Activated CD4-positive, alpha-beta memory T cell treated with anti-CD3 and anti-CD28 coated beads, Interleukin-2, amount 10 ng/mL, durations not matched to agents 7 days and 5 days (primary cell): ENCODE results near the gene LIMS2. TPM values are rescaled to one million over a fixed set of nuclear protein-coding genes. Genes with fewer than 3 reads are reported as not detected.
A peak's percentile ranks its signal among the peaks of the same experiment; 100 is the strongest.

ENCODE experiments used
- CTCF ChIA-PET: fragments of 350-600 bp; sonication (Branson Sonifier 250); formaldehyde crosslinking; loops from one replicate; lab custom pipeline; 2021; ENCODE audit warnings: antibody characterized with exemption, inconsistent platforms; lab: Charles Lee
- POLR2A ChIA-PET: fragments of 350-600 bp; sonication (Branson Sonifier 250); formaldehyde crosslinking; loops from one replicate; lab custom pipeline; 2021; ENCODE audit warnings: antibody characterized with exemption; lab: Charles Lee
- DNase-seq: peaks from one replicate; pipeline ENCODE4 v3.0.0-alpha.2; 2020
- H3K27ac Mint-ChIP-seq: one replicate; pipeline ENCODE4 v1.8.0; 2021; ENCODE audit warnings: mild to moderate bottlenecking, mixed read lengths
- H3K27me3 Mint-ChIP-seq: one replicate; pipeline ENCODE4 v1.8.0; 2021; ENCODE audit warnings: mixed read lengths
- H3K36me3 Mint-ChIP-seq: one replicate; pipeline ENCODE4 v1.8.0; 2021; ENCODE audit warnings: low read depth, mixed read lengths
- H3K4me1 Mint-ChIP-seq: one replicate; pipeline ENCODE4 v1.8.0; 2021; ENCODE audit warnings: mixed read lengths
- H3K4me3 Mint-ChIP-seq: one replicate; pipeline ENCODE4 v1.8.0; 2021; ENCODE audit warnings: mild to moderate bottlenecking, mixed read lengths
- H3K9me3 Mint-ChIP-seq: one replicate; pipeline ENCODE4 v1.8.0; 2021; ENCODE audit warnings: mixed read lengths
- total RNA-seq, 2 experiments: library from RNA; stranded (reverse); gene quantifications; one replicate each; pipeline ENCODE4 v1.2.3, GENCODE V29; 2021

The LIMS2 gene
- total RNA-seq, 2 experiments from 2014 or later, result 15.0 to 15.5 TPM

GRCh38 chr2:127592761-127593227 is 82.5 kb downstream of the LIMS2 start:
- Mint-ChIP-seq H3K4me3 (no peak overlapping the region), H3K27ac (no peak overlapping the region), H3K4me1 (peaks cover 5% of the 10 kb centered on the region), H3K36me3 (no peaks in the 10 kb centered on the region), H3K27me3 (peaks cover 9% of the 10 kb centered on the region), H3K9me3 (no peaks in the 10 kb centered on the region)
- CTCF ChIA-PET, result interaction anchor here (1.7 kb wide), 1 partner anchor 57 kb away, joined by 5 read pairs; no protein-coding TSS in a partner anchor
- POLR2A ChIA-PET, result interaction anchor here (1.0 to 1.7 kb wide), 2 partner anchors 39 to 57 kb away, joined by 3 to 6 read pairs; no protein-coding TSS in a partner anchor
- no peak for DNase-seq

DNA sequence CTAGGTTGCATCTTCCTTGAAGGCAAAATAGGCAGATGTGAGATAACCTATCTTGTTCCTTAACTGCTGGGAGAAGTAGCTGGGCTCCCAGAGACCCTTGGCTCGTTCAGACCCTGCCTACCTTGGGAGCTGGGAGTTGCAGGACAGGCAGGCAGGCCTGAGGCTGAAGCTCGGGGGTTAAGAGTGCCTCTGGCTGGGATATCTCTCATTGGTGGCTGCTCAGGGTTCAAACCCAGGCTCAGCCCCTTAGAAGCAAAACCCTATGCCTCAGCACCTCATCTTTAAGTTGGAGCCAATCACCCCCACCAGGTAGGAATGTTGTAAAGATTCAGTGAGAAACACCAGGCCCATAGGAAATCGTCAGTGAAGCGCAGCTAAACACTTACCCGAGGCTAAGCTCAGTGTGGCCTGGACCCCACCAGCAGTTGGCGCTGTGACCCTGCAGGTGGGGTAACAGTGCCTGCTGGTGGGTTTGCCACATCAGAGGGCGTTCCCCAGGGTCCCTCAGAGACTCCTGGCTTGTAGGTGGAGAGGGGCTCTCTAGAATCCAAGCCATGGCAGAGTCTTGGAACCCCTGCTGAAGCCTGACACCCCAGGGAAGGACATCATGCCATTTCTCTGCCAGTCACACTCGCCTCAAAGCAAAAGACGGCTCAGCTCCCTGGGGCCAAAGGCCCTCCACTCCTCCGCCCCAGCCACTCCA is 84.0 kb downstream of the LIMS2 start:
- H3K4me3 Mint-ChIP-seq, result no peak overlapping the region
- POLR2A ChIA-PET, result interaction anchor here (0.6 to 1.7 kb wide), 3 partner anchors 11 to 65 kb away, joined by 3 to 6 read pairs (median 3); partner anchors contain the start of gene IWS1
- H3K9me3 Mint-ChIP-seq, result no peaks in the 10 kb centered on the region
- no peak overlapping the region for H3K27ac Mint-ChIP-seq
- peaks cover 13% of the 10 kb centered on the region for H3K27me3 Mint-ChIP-seq
- no peaks in the 10 kb centered on the region for H3K36me3 Mint-ChIP-seq
- peak; percentile 64 for DNase-seq
- CTCF ChIA-PET, result interaction anchor here (0.6 to 3.4 kb wide), 33 partner anchors 8 to 400 kb away, joined by 3 to 97 read pairs (median 4); partner anchors contain the start of genes GPR17 and SFT2D3
- peaks cover 4% of the 10 kb centered on the region for H3K4me1 Mint-ChIP-seq

DNA sequence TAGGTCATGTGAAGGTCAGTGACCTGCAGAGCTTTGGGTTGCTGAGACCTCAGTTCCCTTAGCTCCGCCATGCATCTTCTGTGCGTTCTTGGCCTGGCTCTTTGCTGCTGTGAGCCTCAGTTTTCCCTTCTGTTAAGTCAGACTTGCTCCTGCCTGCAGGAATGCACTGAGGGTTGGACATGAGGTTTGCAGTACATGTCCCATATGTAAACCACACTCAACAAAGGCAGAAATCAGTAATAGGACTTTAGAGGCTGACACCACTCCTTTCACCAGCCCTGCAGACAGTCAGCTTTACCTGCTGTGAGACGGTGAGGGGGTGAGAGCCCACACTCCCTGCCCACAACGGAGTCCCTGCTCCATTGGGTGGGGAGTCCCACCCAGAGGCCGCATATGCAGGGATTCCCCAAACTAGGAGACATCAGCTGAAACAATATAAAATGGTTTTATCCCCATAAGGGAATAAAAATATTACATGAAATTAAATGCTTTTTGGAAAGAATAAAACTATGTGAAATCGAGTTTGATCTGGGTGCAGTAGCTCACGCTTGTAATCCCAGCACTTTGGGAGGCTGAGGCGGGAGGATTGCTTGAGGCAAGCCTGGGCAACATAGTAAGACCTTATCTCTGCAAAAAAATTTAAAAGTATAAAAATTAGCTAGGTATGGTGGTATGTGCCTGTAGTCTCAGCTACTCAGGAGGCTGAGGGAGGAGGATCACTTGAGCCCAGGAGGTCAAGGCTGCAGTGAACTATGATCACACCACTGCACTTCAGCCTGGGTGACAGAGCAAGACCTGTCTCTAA is 84.7 kb downstream of the LIMS2 start:
- ChIA-PET CTCF (interaction anchor here (0.6 to 3.4 kb wide), 33 partner anchors 8 to 401 kb away, joined by 3 to 97 read pairs (median 4); partner anchors contain the start of genes GPR17 and SFT2D3), POLR2A (interaction anchor here (0.6 to 1.7 kb wide), 3 partner anchors 10 to 64 kb away, joined by 3 to 6 read pairs (median 3); partner anchors contain the start of gene IWS1)
- Mint-ChIP-seq H3K9me3 (no peaks in the 10 kb centered on the region), H3K27me3 (peaks cover 17% of the 10 kb centered on the region), H3K4me3 (no peak overlapping the region), H3K27ac (no peak overlapping the region), H3K36me3 (no peaks in the 10 kb centered on the region), H3K4me1 (peaks cover 4% of the 10 kb centered on the region)
- DNase-seq, result no peak

DNA sequence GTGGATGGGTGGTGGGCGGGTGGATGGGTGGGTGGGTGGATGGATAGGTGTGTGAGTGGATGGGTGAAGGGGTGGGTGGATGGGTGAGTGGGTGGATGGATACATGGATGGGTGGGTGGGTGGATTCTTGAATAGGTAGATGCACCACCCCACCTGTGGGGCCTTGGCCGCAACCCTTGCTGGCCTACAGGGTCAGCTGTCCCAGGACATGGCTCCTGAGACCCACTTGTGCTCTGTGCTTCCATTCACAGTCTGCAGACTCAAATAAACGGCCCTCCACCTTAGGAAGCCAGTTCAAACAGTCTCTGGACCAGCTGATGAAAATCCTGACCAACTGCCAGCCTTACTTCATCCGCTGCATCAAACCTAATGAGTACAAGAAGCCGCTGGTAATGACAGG is 85.5 kb downstream of the LIMS2 start:
- H3K4me1 Mint-ChIP-seq, result peaks cover 4% of the 10 kb centered on the region
- DNase-seq, result no peak
- CTCF ChIA-PET, result interaction anchor here (2.4 to 3.4 kb wide), 2 partner anchors 59 to 63 kb away, joined by 18 to 97 read pairs; no protein-coding TSS in a partner anchor
- H3K9me3 Mint-ChIP-seq, result no peaks in the 10 kb centered on the region
- no peak overlapping the region for H3K4me3 Mint-ChIP-seq
- H3K36me3 Mint-ChIP-seq, result no peaks in the 10 kb centered on the region
- POLR2A ChIA-PET, result no interaction called here
- peaks cover 19% of the 10 kb centered on the region for H3K27me3 Mint-ChIP-seq
- H3K27ac Mint-ChIP-seq, result no peak overlapping the region

DNA sequence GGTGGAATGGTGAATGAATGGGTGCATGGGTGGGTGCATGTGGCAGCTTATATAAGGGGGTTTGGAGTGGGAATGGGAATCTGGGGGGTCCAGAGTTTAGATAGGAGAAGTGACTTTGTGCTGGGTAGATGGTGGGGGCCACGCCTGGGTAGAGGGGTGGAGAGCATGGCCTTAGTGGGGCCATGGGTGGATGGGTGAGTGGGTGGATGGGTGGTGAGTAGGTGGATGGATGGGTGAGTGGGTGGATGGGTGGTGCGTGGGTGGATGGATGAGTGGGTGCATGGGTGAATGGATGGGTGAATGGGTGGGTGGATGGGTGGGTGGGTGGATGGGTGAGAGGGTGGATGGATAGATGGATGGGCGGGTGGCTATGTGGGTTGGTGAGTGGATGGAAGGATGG is 86.0 kb downstream of the LIMS2 start:
- Mint-ChIP-seq H3K4me3 (no peak overlapping the region), H3K9me3 (no peaks in the 10 kb centered on the region), H3K4me1 (peaks cover 1% of the 10 kb centered on the region), H3K27ac (no peak overlapping the region), H3K36me3 (no peaks in the 10 kb centered on the region), H3K27me3 (peaks cover 19% of the 10 kb centered on the region)
- ChIA-PET POLR2A (no interaction called here), CTCF (interaction anchor here (3.4 kb wide), 1 partner anchor 59 kb away, joined by 97 read pairs; no protein-coding TSS in a partner anchor)
- no peak for DNase-seq

Other genes with a start within 250 kb of the LIMS2 start
- 10 to 100 TPM; 40.8 to 43.3 TPM for gene IWS1, start 149.0 kb downstream of the LIMS2 start, total RNA-seq
- under 1 TPM; 0.13 to 0.18 TPM for gene MYO7B, start 139.8 kb downstream of the LIMS2 start, total RNA-seq
- not detected for gene GPR17, start 29.4 kb downstream of the LIMS2 start, total RNA-seq
- 1 to 10 TPM; 5.2 to 5.8 TPM for gene SFT2D3, start 26.0 kb upstream of the LIMS2 start, total RNA-seq
- 10 to 100 TPM; 63.7 to 65.1 TPM for gene WDR33, start 135.6 kb upstream of the LIMS2 start, total RNA-seq
- 10 to 100 TPM; 43.8 to 45.7 TPM for gene POLR2D, start 182.6 kb upstream of the LIMS2 start, total RNA-seq
- gene AMMECR1L, start 210.4 kb upstream of the LIMS2 start, total RNA-seq, result 10 to 100 TPM; 14.3 to 15.0 TPM